ENCODE results near the gene MAPKAP1. TPM values are rescaled to one million over a fixed set of nuclear protein-coding genes. Genes with fewer than 3 reads are reported as not detected.

MAPKAP1 gene
- total RNA-seq, 1 donor from 2014 or later: 76.9 TPM

- no peak for DNase-seq (ENCODE audit: extremely low spot score, unreplicated experiment)
- H3K36me3 Mint-ChIP-seq (ENCODE audit: unreplicated experiment): no peaks in the 10 kb centered on the region
- TF ChIP-seq CTCF (IDR thresholded peaks at IDR 0.05): no peak
- H3K4me3 Mint-ChIP-seq (ENCODE audit: unreplicated experiment): no peak overlapping the region
- H3K27ac Mint-ChIP-seq (ENCODE audit: unreplicated experiment): no peak overlapping the region
- H3K4me1 Mint-ChIP-seq (ENCODE audit: unreplicated experiment): peaks cover 5% of the 10 kb centered on the region
- H3K27me3 Mint-ChIP-seq (ENCODE audit: unreplicated experiment): no peaks in the 10 kb centered on the region
- H3K9me3 Mint-ChIP-seq (ENCODE audit: unreplicated experiment): no peaks in the 10 kb centered on the region
Observed at GRCh38 chr9:125601961-125602360, 105.0 kb downstream of the MAPKAP1 start.

- no peak overlapping the region for H3K4me3 Mint-ChIP-seq (ENCODE audit: unreplicated experiment)
- H3K9me3 Mint-ChIP-seq (ENCODE audit: unreplicated experiment): no peaks in the 10 kb centered on the region
- TF ChIP-seq CTCF (IDR thresholded peaks at IDR 0.05): no peak
- H3K4me1 Mint-ChIP-seq (ENCODE audit: unreplicated experiment): peaks cover 5% of the 10 kb centered on the region
- H3K36me3 Mint-ChIP-seq (ENCODE audit: unreplicated experiment): no peaks in the 10 kb centered on the region
- H3K27ac Mint-ChIP-seq (ENCODE audit: unreplicated experiment): no peak overlapping the region
- no peaks in the 10 kb centered on the region for H3K27me3 Mint-ChIP-seq (ENCODE audit: unreplicated experiment)
- no peak for DNase-seq (ENCODE audit: extremely low spot score, unreplicated experiment)
Observed at GRCh38 chr9:125600194-125600593, 106.8 kb downstream of the MAPKAP1 start.

- DNase-seq (ENCODE audit: extremely low spot score, unreplicated experiment): no peak
- H3K36me3 Mint-ChIP-seq (ENCODE audit: unreplicated experiment): no peaks in the 10 kb centered on the region
- H3K27ac Mint-ChIP-seq (ENCODE audit: unreplicated experiment): no peak overlapping the region
- no peak for TF ChIP-seq CTCF (IDR thresholded peaks at IDR 0.05)
- no peak overlapping the region for H3K4me3 Mint-ChIP-seq (ENCODE audit: unreplicated experiment)
- H3K4me1 Mint-ChIP-seq (ENCODE audit: unreplicated experiment): peaks cover 18% of the 10 kb centered on the region
- no peaks in the 10 kb centered on the region for H3K9me3 Mint-ChIP-seq (ENCODE audit: unreplicated experiment)
- no peaks in the 10 kb centered on the region for H3K27me3 Mint-ChIP-seq (ENCODE audit: unreplicated experiment)
Observed at GRCh38 chr9:125594223-125594610, 112.8 kb downstream of the MAPKAP1 start.

DNA sequence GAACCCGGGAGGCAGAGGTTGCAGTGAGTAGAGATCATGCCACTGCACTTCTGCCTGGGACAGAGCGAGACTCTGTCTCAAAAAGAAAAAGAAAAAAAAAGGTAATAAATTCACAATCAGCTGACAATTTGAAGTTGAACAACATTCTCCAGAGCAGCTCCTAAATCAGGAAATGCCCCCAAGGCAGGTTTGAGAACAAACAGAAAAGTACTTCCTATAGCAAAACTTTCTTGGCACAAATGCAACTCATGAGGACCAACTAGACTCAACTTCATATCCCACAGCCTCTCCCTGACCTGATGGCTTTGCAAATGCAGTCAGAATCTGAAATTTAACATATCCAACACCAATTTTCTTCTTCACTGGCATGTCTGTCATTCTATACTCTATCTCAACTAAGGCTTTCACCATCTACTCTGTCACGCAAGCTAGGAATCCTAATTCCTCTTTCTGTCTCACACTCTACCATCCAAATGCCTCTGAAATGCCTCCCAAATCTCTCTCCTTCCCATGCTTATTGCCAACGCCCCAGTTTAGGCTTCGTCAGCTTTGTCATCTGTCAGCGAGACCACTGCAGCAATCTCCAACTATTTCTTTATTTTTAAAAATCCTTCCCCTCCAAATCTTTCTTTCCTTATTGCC is 113.3 kb downstream of the MAPKAP1 start:
- Mint-ChIP-seq H3K27ac (ENCODE audit: unreplicated experiment) (peak overlapping the region; percentile 29), H3K4me3 (ENCODE audit: unreplicated experiment) (no peak overlapping the region), H3K36me3 (ENCODE audit: unreplicated experiment) (no peaks in the 10 kb centered on the region), H3K27me3 (ENCODE audit: unreplicated experiment) (no peaks in the 10 kb centered on the region), H3K4me1 (ENCODE audit: unreplicated experiment) (peaks cover 18% of the 10 kb centered on the region), H3K9me3 (ENCODE audit: unreplicated experiment) (no peaks in the 10 kb centered on the region)
- no peak for DNase-seq (ENCODE audit: extremely low spot score, unreplicated experiment)
- TF ChIP-seq CTCF (IDR thresholded peaks at IDR 0.05): no peak

GRCh38 chr9:125591888-125592287 is 115.1 kb downstream of the MAPKAP1 start:
- no peaks in the 10 kb centered on the region for H3K9me3 Mint-ChIP-seq (ENCODE audit: unreplicated experiment)
- DNase-seq (ENCODE audit: extremely low spot score, unreplicated experiment): no peak
- H3K27me3 Mint-ChIP-seq (ENCODE audit: unreplicated experiment): no peaks in the 10 kb centered on the region
- H3K36me3 Mint-ChIP-seq (ENCODE audit: unreplicated experiment): no peaks in the 10 kb centered on the region
- TF ChIP-seq CTCF (IDR thresholded peaks at IDR 0.05): no peak
- no peak overlapping the region for H3K27ac Mint-ChIP-seq (ENCODE audit: unreplicated experiment)
- no peak overlapping the region for H3K4me3 Mint-ChIP-seq (ENCODE audit: unreplicated experiment)
- H3K4me1 Mint-ChIP-seq (ENCODE audit: unreplicated experiment): peaks cover 19% of the 10 kb centered on the region
